Fibroblast of lung (primary cell): Measurements from ENCODE around the gene RSPH3.

Experiments
- CTCF ChIP-seq, 2 donors: IDR thresholded peaks in 1 of 2; conservative IDR thresholded peaks in 1 of 2; 1 replicate in 1 of 2; 2 replicates in 1 of 2; pipeline ENCODE4 v1.5.1; 2011 to 2012; ENCODE audit warnings: low read length in 2 of 2, control low read depth in 1 of 2, inconsistent platforms in 1 of 2, low read depth in 1 of 2, mild to moderate bottlenecking in 1 of 2
- EZH2 ChIP-seq: IDR thresholded peaks from 2 replicates; pipeline ENCODE4 v1.5.1; 2012; ENCODE audit warnings: low read length, control low read depth, mild to moderate bottlenecking; ENCODE audit errors: missing control alignments

DNA sequence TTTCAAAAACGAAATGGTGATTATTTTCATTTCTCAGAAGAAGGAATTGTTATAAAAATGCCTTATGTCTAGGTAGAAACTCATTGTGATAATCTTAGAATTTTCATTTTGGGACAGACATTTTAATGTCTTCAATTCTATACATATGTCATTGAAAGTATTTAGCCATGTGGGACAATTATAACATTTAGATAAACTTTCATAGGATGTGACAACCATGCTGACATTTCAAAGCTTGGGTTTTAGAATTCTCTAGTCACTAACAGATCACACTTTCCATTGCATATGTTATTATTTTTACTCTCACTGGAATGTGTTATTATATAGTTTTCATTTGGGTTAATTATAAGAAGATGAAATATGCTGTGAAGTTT, 39.9 kb upstream of the RSPH3 start:
- TF ChIP-seq CTCF (conservative IDR thresholded peaks at IDR 0.05 in 1 of 2, IDR thresholded peaks at IDR 0.05 in 1 of 2; ENCODE audit: low read depth in 1 of 2, low read length in 2 of 2) (no peak), EZH2 (no peak)
